Measurements from ENCODE around the gene FTO.

The FTO gene

DNA sequence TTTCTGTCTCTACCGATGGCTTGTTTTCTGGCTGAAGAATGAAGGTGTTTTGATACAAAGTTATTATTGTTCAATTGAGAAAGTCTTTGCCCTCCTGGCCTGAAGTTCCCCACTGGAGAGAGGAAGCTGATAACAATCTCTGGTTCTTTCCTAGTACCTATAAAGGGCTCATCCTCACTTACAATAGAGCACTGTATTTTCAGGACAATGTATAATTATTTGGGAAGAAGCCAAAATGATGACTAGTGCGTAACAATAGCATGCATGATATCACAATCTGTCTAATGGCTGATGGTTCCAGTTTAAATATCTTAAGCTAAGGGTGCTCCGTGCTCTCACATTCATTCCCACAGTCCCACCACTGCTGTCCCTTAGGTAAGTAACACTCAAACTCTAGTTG lies 351.9 kb downstream of the FTO start:
- no peak for DNase-seq (ENCODE audit: low read depth)

DNA sequence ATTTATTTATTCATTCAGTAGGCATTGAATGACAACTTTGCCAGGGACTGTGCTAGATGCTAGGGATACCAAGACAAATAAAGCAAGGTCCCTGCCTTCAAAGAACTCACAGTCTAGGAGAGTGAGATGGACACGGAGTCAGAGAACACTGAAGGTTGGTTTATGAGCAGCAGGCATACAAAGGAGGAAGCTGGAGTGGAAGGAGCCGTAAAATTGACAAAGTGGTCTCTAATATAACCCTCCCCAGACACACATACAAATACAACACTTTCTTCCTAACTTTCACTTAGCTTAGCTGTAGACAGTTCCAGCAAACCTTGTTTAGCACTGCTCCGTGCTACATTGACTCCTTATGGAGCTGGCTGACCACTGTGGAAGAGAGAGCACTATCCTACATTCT lies 353.0 kb downstream of the FTO start:
- no peak for DNase-seq (ENCODE audit: low read depth)

DNA sequence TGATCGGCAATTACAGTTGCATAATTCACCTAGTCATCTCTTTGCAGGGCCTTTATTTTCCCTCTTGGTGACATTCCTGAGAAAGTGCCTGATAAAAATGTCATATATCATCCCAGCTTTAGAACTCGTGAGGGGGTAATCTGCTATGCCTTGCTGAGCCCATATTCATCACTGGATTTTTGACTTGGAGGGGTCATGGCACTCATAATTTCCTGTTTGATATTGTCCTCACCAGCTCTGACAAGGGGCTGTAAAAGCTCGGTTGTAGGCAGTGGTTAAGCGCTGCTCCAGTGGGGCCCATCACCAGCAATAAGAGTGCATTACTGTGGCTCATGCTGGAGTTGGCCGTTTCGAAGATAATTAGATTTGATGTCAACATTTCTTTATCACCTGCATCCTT lies 355.4 kb downstream of the FTO start:
- no peak for DNase-seq (ENCODE audit: low read depth)

DNA sequence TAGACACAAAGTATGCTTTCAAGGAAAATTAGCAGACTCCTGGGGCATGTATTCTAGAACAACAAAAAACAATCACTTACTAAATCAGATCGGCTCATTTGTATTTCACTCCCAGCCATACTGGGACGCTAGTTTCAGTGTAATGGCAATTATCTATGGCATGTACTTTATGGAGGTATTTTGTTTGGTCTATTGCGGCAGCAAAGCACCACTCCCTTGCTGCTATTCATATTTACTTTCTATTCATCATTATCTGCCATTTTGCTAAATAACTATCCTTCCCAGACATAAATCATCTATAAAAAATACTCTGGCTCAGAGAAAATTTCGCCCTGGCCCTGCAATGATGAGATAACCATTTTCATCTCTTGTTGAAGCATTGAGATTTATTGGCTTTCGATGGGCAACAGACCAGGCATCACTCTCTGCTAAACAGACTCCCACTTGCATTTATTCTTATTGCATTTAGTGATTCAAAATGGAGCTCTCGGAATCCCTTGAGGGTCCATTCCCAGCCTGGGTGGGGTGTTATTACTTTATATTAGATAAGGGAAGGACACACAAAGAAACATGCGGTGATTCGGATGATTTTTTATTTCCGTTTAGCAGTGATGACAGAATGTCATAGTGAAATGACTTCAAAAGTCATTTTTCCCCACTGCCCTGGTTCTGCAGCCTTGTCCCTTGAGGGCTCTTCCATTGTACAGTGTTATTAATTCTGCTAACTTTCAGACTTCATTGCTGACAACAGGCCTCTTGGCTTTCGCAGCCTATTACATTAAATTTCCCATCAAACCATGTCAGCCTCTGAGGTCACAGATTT lies 356.9 kb downstream of the FTO start:
- DNase-seq (ENCODE audit: low read depth), result no peak

DNA sequence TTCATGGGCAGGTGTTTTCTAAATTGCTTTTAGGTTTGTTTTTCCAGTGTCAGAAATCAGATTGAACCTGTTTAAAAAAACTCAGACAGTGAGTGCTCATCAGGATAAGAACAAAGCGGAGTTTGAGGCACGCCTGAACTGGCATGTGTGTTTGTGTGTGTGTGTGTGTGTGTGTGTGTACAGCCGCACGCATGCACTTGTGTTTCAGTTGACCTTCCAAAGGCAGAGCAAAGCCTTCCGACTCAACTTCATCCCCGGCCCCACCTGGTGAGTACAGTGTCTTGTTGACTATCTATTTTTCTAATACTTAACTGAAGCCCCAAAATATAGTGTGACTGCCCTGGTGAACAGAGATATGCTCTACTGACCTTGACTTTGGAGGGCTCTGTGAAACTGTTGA lies 357.5 kb downstream of the FTO start:
- DNase-seq (ENCODE audit: low read depth), result no peak

DNA sequence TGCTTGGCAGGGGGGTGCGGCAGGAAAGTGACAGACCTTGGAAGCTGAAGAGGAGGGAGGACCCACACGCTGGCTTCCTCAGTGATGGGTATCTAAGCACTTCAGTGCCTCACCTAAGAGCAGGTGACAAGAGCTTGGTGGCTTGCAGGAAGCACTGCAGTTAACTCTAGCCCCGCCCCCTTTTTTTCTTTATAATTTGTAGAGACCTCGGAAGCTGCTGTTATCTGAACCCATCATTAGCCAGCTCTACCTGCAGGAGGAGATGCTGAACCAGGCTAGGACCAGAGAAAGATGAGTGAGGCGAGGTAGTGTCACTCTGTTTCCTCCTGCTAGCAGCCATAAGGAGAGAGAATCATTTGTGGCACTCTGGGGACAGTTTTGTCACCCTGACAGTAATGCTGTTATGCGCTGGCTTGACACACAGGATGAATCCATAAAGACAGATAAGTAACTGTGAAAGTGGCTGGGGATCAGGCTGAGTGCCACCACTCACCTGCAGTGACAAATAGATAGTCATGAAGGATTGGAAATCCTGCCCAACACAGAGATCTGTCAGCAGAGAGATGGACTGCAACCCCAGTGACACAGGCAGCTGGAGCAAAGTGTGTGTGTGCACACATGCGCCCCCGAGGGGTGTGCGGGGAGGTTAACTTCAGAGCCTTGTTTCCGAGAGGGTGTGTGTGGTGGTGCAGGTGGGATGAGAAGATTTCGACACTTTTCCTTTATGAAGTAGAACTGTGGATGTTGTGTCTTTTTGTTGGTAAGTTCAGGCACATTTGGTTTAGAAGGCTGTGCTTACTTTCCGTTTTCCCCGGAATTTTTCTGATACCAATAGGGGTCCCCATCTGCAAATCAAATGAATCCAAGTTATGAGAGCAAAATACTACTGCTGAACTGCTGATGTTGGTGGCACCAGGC lies 358.7 kb downstream of the FTO start:
- DNase-seq (ENCODE audit: low read depth), result no peak

DNA sequence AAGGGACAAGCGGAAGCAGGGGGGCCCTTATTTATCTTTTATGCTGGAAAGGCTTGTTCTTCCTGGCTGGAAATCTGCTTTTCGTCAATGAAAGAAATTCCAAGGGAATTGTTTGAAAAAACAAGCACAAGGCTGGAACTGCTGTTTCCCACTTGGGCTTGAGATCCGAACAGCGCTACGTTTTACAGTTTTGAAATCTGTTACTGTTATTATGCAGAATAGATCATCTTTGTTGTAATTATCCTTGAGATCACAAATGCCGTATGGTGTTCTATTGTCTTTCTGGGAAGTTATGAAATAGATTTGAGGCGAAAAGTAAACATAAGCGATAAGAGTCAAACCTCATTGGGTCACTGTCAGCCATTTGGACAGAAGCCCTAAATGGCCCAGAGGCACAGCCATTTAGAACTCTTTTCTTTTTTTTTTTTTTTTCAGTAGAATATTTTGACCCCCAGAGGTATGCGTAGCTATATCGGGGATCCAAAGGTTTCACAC lies 359.4 kb downstream of the FTO start:
- DNase-seq (ENCODE audit: low read depth), result no peak

DNA sequence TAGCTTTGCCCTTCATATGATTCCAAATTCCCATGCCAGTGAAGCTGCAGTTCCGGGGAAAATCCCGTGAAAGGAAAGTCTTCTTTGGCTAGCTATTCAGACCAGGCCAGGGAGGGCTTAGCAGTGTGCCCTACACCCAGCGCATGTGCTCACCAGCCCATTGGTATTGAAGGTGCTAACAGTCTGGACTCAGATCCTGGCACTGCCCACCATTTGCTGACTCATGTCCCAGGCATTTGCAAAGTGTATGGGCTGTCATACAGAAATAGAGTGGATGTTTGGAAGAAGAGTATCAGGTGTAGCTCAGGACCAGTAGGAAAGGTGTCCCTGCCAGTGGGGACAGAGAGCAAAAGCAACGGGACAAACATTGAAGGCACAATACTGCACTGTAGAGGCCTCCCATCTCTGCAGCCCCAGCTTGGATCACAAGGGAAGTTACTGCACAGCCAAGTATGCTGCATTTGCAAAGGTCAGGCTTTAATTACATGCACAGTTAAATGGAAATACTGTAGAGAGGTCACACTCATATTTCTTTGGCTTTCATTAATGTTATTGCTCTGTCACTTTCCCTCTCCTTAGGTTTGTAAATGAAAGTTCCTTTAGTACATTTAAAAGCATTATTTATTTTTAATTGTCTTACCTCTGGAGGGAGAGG lies 362.6 kb downstream of the FTO start:
- DNase-seq (ENCODE audit: low read depth), result no peak

DNA sequence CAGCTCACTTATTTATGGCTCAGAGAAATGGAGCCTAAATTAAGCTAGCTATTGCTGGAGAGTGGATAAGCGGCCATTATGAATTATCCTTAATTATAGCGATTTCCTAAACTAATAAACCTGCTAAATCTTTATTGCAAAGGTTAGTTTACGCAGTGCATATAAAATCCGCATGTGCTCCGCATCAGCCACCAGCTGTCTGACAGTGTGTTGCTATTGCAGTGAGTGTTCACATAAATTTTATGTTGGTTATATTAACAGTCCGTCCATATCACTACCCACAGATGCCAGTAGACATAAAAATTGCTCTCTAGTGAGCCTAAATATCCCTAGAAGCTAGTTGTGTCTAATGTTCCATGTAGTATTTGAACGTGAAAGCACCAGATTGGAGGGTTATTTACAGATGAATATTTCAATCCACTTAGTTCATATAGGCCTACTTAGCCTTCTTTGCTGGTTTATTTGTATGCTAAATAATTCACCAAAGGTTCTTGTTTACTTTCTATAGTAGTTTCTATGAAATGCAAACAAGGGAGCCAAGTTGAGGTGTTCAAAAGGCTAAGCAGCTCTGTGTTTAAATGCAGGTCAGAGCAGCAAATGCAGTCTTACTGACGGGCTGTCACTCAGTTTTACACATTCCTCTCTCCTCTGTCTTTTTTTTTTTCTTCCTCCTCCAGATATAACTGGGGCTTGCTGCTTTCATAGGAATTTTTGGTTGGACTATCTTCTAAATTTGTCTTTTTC lies 363.5 kb downstream of the FTO start:
- DNase-seq (ENCODE audit: low read depth), result no peak

DNA sequence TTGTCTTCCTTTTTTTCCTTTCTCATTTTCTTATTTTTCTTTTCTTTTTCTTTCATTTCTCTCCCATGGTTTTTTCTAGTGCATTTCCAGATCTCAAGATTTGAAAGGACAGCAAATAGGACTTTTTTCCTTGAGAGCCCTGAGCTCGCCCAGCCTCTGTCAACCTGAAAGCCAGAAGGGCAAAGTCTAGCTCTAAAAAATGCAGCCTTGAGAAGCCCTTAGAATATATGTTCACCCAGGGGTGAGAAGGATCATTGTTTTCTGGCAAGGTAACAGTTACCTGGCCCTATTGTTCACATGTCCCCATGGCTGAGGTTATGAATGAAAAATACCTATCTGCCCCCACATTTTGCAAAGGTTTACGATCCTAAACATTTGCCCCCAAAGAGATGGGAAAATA lies 364.3 kb downstream of the FTO start:
- DNase-seq (ENCODE audit: low read depth), result no peak

DNA sequence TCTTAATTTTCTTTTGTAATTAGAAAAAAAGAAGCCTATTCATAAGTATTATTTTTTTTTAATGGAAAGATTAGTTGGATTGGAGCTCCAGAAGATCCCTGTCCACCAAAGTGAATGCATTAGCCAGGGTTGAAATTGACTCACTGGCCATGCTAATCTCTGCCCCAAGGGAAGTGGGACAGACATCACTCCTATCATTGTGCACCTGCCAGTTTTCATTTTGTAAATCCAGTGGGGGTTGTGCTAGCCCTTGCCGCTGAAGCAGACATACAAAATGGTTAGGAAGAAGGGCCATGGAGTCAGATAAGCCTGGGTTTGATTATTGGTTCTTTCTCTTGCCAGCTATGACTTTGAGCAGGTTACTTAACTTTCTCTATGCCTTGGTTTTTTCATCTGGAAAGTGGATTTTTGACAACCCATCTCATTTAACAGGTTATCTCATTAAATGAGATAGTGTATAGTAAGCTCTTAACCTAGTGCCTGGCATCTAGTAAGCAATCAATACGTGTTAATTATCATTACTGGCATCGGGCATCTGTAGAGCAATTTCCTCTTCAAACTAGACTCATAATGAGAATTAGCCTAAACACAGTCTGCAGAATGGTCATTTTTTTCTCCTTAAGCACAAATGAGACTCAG lies 365.8 kb downstream of the FTO start:
- no peak for DNase-seq (ENCODE audit: low read depth)

DNA sequence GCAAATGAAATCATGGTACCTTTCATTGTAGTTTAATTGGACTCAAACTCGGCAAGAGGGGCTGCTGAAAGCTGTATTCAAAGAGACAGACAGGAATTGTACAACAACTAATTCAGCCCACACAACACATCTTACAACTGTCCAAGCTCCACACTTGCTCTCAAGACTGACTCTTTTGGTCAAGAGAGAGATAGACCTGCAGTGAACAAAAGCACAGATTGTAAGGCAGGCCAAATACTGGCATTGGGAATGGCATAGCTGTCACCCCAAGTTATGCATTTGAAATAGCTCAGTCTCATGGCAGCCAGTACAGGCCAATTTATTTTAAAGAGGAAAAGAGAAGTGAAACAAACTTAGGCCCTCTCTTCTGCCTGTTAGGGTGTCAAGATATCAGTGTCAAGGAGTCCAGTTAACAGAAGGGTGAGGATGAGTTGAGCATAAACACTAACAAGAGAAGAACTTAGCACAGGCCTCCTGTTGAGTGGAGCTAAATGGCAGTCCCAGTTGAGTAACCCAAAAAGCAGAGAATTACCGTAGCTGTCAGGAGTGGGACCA lies 366.9 kb downstream of the FTO start:
- no peak for DNase-seq (ENCODE audit: low read depth)

DNA sequence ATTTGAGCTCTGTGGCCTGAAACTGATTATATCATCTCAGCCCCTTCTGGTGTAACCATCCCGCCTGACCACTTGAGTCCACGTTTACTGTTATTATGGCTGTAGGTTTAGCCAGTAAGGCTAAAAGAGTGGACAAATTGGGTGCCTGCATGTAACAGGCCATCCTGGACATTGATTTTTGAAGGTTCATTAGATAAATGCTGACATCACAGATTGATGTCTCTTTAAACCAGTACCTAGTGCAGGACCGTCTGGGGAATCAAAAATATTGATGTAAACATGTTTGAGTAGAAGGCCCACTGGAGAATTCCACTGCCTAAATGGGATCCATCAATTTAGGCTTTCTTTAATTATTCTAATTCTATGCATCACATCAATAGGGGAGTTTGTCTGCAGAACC lies 367.6 kb downstream of the FTO start:
- DNase-seq (ENCODE audit: low read depth), result no peak

DNA sequence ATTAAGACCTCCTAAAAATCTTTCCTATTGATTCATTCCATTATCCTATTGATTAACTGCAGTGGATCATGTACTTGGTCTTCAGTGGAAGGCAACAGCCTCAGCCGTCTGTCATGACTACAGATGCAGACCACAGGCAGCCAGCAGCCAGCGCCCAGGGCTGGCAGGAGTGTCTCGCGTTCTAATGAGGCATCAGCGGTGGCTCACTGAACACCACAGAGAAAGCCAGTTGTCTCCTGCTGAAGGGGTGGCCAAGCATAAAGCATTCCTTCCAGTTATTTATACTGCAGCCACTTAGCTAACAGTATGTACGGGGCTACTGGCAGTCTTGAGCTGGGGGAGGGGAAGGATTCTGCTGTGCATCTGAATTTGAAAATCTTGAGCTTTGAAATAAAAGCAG lies 368.3 kb downstream of the FTO start:
- no peak for DNase-seq (ENCODE audit: low read depth)

DNA sequence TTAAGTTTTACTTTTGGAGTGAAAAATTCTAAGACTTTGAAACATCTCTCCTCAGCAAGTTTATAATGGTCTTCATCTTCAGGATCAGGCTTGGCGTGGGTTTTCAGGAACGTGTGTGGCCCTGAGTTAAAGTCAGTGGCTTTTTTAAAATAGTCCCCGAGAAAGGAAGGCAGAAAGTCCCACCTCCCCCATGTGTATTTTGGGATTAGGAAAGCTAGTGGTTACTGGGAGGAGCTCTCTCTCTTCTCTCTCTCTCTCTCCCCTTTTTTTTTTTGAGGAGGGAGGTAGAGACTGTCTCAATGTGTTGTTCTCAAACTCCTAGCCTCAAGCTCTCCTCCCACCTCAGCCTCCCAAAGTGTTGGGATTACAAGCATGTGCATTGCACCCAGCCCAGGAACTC lies 369.4 kb downstream of the FTO start:
- DNase-seq (ENCODE audit: low read depth), result no peak

DNA sequence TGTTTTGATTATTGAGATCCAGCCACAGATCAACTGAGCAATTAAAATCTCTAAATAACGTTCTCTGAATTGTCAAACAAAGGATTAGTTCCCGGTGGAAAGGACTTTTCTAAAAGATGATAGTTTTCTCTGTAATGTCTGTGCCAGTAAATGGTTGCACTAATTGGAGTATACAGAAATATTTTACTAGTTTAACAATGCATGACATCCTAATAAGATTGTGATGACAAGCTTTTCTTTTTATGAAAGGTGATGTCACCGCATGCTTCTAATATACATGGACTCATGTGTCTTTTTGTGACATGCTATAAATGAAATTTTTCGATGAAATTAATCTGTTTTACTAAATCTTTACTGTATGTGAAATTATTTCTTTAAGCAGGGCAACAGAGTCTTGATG lies 371.5 kb downstream of the FTO start:
- no peak for DNase-seq (ENCODE audit: low read depth)

DNA sequence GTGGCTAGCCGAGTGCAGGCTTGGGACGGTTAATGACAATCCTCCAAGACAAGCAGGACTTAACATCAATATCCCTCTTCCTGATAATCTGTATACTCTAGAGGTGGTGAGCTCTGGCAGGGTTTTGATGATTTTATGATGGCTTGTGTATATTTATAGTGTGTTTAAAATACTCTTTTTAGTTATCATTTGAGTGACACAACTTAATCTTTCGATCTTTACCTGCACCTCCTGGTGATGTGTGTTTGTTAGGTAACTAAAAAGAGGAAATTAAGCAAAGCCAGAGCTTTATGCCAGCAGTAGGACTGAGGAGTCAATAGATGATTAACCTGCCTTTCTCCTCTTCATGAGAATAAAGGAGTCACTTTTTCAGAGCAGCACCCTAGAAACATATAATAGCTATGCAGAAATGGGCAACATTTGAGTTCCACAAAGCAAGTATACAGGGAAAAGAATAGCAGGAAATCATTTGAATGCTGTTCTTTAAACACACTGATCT lies 372.1 kb downstream of the FTO start:
- DNase-seq (ENCODE audit: low read depth), result no peak

DNA sequence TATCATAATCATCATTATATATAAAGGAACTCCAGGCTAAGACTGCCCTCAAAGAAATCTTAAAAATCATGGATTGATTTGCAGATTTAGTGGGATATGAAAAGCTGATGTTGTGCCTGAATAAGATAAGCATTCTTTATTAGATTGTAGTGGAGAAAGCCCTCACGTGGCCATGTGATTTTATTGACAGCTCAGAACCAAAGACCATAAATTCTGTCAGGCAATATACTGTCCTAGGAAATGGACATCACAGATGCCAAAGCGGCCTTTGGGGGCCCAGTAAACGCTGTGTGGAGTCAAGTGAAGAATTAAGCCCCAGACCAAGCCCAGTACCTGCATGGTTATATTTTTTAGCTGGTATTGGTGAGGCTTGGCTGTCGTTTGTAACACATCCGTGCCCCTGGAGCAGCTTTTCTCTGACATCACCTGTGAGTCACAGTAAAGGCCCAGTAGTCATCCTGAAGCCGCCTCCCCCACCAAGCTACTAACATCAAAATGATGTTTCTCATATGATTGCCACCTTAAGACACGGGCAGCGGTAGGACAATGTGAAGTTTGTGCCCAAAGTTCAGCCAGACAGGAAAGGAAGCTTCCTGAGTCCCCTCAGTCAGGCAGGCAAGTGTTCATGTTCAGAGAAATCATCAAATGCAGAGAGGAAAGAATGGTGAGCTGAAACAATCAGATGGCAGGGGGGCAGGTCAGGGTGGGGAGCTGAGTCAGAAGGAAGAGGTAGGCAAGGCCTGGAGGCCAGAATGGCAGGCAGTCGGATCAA lies 373.3 kb downstream of the FTO start:
- DNase-seq (ENCODE audit: low read depth), result no peak

DNA sequence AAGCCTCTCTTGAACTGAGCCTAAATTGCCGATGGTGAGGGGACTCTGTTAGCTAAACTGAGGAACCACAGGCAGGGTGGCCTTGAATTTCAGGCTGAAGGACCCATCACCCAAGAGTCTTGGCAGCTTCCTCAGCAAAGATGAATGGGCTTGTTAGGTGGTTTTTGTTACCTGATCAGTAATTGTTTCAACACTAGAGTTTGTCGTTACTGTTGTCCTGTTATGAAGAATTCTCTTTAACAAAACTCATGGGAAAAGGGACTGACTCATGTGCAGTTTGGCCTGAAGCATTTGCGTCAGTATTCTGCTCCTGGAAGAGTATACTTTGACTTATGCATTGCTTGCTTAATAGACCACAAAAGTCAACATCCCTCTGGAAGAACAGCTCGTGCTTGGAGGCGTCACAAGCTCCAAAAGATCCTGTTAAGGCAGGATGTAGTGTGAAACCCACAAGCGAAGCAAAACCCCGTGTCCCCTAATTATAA lies 376.6 kb downstream of the FTO start:
- no peak for DNase-seq (ENCODE audit: low read depth)

DNA sequence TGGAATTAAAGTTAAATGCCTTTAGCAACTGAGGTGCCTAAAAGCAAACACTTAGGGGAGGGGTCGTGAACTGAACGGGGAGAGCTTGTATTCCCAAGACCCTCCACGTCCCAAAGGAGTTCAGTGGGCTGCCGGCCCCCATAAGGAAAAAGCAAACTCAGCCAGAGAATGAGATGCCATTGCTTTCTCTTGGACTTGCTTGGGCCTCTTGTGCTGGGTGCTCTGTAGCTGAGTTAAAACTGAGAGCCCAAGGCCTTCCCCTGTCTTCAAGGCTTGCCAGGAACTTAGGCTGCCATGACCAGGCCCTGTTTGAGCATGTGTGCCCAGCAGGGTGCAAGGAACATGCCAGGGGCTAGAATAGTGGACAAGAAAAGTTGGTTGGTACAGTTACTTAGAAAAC lies 382.8 kb downstream of the FTO start:
- DNase-seq (ENCODE audit: low read depth), result no peak

Data from GM04503 (cell line).